ENCODE results near the gene DNAJC16. TPM values are rescaled to one million over a fixed set of nuclear protein-coding genes. Genes with fewer than 3 reads are reported as not detected.
"Not testable (repeated sequence)": the region's sequence is repeated elsewhere in the genome, so short reads cannot be mapped to it uniquely, and the experiment has no call there.

Gene DNAJC16
- total and polyA plus RNA-seq, 2 of the 13 experiments (the other 11 are each of a cell fraction or from before 2014, with no cell fraction given) = 11.4 to 15.4 TPM

DNA sequence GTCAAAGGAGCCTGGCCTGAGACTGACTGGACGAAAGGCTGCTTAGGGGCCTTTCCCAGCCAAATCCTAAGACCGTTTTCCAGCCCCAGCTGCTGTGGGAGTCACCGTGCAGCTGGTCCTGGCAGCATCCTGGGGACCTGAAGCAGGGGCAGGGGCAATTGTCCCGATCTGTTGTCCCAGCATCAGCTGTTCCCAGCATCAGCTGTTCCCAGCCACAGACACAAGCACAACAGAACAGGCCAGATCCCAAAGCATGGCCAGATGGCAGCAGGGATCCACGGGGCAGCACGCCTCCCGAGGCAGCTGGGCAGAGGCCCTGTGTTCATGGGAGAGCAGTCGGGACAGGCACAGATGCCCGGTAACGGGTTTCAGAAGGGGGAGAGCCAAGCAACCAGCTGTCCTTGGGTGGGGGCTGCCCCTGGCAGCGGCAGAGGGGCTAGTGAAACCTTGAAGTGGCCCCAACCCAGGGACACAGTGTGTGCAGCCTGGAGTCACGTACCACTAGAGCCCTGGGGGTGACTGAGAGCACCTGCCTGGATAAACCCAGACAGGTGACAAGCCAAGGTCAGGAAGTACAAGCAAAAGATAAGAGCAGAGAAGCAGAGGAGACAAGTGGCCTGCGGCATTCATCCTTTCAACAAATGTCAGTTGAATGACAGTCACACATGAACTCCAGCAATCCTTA is 37.5 kb upstream of the DNAJC16 start (continued):
- TF ChIP-seq, protein P1, sequence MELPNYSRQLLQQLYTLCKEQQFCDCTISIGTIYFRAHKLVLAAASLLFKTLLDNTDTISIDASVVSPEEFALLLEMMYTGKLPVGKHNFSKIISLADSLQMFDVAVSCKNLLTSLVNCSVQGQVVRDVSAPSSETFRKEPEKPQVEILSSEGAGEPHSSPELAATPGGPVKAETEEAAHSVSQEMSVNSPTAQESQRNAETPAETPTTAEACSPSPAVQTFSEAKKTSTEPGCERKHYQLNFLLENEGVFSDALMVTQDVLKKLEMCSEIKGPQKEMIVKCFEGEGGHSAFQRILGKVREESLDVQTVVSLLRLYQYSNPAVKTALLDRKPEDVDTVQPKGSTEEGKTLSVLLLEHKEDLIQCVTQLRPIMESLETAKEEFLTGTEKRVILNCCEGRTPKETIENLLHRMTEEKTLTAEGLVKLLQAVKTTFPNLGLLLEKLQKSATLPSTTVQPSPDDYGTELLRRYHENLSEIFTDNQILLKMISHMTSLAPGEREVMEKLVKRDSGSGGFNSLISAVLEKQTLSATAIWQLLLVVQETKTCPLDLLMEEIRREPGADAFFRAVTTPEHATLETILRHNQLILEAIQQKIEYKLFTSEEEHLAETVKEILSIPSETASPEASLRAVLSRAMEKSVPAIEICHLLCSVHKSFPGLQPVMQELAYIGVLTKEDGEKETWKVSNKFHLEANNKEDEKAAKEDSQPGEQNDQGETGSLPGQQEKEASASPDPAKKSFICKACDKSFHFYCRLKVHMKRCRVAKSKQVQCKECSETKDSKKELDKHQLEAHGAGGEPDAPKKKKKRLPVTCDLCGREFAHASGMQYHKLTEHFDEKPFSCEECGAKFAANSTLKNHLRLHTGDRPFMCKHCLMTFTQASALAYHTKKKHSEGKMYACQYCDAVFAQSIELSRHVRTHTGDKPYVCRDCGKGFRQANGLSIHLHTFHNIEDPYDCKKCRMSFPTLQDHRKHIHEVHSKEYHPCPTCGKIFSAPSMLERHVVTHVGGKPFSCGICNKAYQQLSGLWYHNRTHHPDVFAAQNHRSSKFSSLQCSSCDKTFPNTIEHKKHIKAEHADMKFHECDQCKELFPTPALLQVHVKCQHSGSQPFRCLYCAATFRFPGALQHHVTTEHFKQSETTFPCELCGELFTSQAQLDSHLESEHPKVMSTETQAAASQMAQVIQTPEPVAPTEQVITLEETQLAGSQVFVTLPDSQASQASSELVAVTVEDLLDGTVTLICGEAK (IDR thresholded peaks at IDR 0.05) = no peak
- TF ChIP-seq, protein P1 (CRISPR knock-in tag; IDR thresholded peaks at IDR 0.05) = no peak

GRCh38 chr1:15491010-15491409 is 35.6 kb upstream of the DNAJC16 start:
- H3K4me2 ChIP-seq (ENCODE audit: low read depth, low read length); in situ Hi-C loops (cut with HindIII; ENCODE audit: extremely low pct_ligation_motif_present, low pct_unique_long_range_greater_than_20kb); DNase-seq (ENCODE audit: low spot score); H3K9ac ChIP-seq (ENCODE audit: insufficient read depth, low read depth, low read length); H4K20me1 ChIP-seq (ENCODE audit: insufficient read depth, low read length); BruUV-seq (replicated peaks); H3K4me3 ChIP-seq (replicated peaks in 1 of 3; ENCODE audit: insufficient read depth in 1 of 3, low read depth in 2 of 3, low read length in 3 of 3); intact Hi-C loops (cut with micrococcal nuclease; ENCODE audit: unreplicated experiment); H2AFZ ChIP-seq (ENCODE audit: low read length); POLR2A ChIA-PET; ATAC-seq; H3K79me2 ChIP-seq (ENCODE audit: insufficient read depth, low read length); FAIRE-seq; H3K27me3 ChIP-seq (ENCODE audit: control insufficient read depth in 1 of 2, insufficient read depth in 2 of 2, low read length in 2 of 2); CTCF ChIA-PET (ENCODE audit: low intra/inter-chr PET ratio, low total read pairs); H3K27ac ChIP-seq (ENCODE audit: extremely low read length, insufficient read depth, low read length); H3K9me3 ChIP-seq (ENCODE audit: low read length); H3K4me1 ChIP-seq (ENCODE audit: insufficient read depth, low read length): not testable (repeated sequence)
- 98% methylated on average over 4 of the region's 4 CpGs for WGBS (ENCODE audit: low lambda C conversion rate)
- H3K36me3 ChIP-seq (replicated peaks in 1 of 2; ENCODE audit: control insufficient read depth in 1 of 2, insufficient read depth in 2 of 2, low read length in 2 of 2) = peaks cover 3 to 13% of the 10 kb centered on the region in 2 experiments; a peak in 2 of 5 replicates

Measured in HepG2 (cell line).